HG03354 (cell line): ENCODE measurements around the gene RASGRP4.
"Not testable (repeated sequence)": the region's sequence is repeated elsewhere in the genome, so short reads cannot be mapped to it uniquely, and the experiment has no call there.

ENCODE experiments used
- ATAC-seq: cut with Tn5 transposase; IDR thresholded peaks from one replicate; pipeline ENCODE4 v1.9.1; 2021; ENCODE audit warnings: mild to moderate bottlenecking; ENCODE audit not compliant: unreplicated experiment, poor library complexity, severe bottlenecking

Gene RASGRP4

DNA sequence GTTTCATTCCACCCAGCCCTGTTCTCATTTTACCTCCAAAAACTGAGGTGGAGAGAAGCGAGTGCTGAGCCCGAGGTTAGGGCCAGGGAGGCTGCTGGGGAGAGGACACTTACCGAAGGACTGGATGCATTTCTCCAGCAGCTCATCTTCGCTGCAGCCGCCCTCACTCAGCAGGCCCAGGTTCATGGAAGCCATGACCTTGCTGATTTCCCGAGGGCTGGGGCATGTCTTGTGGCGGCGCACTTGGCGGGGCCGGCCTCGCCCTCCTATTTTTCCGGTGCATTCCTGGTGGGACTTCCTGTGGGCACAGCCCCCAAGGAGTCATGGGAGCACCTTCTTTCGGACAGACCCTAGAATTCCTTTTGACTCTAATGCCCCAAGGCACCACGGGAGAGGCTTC, 4.2 kb downstream of the RASGRP4 start:
- ATAC-seq = no peak

DNA sequence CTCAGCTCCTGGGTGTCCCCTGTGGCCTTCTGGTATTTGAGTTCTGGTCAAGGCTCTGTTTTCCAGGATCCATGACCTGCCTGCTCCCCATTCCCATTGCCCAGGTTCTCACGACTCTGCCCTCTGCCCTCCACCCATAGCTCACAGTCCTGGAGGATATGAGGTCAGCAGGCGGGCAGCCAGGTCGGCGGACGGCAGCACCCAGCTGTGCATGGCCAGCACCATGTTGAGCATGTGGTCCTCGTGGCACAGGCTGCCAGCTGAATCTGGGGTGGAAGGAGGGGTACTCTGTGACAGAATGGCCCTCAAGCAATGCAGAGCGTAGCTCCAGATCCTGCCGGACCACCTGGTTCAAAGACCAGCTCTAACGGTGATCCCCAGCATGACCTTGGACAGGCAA, 5.1 kb downstream of the RASGRP4 start:
- no peak for ATAC-seq

DNA sequence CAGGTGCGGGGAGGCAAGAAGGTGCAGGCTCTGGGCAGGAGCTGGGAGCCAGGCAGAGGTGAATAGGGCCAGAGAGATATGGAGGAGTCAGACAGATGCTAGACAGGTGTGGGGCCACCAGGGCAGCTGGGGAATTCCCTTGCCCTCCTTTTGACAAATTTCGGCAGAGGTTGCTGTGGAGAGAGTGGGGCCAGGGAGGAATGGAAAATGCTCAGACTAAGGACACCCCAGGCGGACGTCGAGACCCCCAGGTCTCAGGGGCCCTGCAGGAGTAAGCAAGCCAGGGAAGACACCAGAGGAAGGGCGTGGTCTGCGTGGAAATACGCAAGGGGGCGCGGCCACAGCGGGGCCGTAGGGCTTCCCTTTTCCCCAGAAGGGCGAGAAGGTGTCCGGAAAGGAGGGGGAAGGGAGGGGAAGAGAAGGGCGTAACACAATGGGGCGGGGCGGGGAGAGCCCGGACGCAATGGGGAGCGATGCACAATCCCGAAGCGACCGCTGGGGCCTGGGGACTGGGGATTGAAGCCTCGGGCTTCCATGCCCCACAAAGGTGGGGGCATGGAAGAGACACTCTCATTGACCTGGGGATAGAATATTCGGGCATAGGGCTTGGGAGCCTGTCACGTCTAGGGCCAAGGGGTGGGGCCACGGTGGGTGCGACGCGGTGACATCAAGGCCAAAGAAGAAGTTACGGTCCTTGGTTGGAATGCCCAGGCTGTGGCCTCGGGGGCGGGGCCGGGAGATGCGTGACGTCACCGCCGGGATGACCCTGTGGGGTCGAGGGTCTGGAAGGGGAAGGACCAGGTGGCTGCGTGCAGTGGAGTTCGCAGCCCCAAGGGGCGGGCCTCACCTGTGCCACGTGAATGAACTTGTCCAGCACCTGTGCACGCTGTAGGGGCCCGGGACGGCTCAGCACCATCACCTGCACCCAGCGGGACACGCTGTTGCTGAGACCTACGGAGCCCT, 8.2 kb downstream of the RASGRP4 start:
- ATAC-seq = no peak

DNA sequence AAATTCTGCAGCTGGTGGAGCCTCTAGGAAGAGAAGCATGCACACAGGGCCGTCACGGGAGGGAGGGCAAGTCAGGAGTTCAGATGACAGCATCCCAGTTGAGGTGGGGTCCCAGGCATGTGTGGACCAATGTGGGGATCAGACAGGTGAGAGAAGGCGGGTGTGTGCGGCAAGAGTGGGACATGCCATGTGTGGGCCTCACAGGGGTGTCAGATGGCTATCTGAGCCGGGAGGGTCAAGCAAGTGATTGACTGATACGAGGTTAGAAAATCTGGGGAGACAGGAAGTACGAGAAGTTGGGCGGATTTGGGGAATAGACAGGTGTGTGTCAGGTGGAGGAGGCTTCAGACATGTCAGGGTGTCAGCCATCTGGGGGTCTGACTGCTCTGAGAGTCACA, 8.9 kb downstream of the RASGRP4 start:
- ATAC-seq = no peak

DNA sequence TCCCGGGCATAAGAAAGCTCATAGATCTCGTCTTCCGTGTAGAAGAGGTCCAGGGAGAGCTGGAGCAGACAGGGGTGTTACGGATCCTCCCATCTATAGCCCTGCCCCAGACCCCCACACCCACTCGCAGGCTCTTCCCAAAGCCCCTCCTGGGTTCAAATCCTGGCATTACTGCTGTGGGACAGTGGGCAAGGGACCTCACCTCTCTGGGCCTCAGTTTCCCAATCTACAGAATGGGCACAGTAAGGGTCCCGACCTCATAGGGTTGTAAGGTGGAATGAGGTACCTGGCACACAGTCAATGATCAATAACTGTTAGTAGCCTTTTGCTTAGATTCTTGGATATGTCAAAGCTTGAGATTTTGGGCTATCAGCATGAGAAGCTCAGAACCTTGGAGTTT, 12.6 kb downstream of the RASGRP4 start:
- ATAC-seq = no peak

DNA sequence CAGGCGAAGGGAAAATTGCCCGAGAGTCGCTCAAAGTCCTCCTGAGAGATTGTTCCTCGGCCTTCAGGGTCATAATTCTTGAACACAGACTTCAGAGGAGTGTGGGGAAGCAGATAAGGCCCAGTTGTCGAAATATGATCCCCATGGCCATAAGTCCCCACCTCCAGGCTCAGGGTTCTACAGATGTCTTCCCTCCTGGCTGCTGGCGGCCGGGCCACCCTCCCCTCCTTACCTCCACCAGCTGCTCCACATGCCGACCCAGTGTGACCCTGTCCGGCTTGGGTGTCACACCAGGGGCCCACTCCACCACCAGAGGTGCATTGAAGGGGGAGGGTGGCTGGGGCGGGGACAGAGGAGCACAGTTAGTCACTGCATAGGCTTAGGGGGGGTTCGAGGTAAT, 13.1 kb downstream of the RASGRP4 start:
- no peak for ATAC-seq

DNA sequence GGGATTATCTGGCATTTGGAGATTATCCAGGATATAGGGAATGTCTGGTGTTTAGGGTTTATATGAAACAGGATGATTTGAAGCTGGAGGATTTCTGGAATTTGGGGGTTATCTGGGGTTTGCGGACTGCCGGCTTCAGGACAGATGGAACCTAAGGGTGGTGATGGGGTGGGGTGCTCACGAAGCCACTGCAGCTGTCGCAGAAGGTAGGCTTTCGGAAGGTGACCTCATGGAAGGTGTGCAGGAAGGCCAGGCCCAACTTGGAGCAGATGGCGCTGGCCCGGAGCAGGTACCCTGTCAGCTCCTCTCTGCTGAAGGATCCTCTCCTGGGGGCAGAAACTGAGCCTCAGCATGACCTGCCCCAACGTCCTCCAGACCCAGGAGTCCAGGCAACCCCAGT, 13.5 kb downstream of the RASGRP4 start:
- no peak for ATAC-seq

DNA sequence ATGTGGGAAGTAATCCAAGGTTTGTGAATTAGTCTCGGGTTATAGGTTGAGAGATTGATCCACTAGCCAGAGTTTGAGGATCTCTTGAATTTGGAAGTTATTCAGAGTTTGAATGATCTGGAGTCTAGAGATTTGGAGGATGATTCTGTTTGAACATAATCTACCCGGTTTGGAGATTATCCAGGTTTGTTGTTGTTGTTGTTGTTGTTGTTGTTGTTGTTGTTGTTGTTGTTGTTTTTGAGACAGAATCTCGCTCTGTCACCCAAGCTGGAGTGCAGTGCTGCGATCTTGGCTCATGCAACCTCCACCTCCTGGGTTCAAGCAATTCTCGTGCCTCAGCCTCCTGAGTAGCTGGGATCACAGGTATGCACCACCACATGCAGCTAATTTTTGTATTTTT, 14.1 kb downstream of the RASGRP4 start:
- not testable (repeated sequence) for ATAC-seq

DNA sequence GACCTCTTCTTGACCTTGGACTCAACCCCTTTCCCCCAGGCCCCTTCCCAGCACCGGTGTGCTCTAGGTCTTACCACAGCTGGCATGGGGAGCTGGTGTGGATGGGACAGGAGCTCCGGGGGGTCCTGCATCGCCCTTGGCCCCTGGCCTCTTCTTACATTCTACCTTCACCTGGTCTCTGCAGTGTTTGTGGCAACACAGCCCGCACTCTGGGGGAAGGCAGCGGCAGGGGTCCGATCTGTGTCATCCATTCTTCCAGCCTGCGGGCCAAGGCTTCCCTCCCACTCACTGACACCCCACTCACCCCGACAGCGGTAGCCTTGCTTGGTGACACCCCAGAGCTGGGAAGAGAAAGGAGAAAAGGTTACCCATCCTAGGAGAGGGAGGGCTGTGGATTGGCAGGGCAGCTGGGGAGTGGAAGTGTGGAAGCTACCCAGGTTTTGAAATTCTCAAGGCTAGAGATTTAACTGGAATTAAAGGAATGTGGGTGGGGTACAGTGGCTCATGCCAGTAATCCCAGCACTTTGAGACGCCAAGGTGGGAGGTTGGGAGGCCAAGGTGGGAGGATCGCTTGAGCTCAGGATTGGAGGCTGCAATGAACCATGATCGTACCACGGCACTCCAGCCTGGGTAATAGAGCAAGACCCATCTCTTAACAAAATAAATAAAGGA, 14.8 kb downstream of the RASGRP4 start:
- no peak for ATAC-seq

DNA sequence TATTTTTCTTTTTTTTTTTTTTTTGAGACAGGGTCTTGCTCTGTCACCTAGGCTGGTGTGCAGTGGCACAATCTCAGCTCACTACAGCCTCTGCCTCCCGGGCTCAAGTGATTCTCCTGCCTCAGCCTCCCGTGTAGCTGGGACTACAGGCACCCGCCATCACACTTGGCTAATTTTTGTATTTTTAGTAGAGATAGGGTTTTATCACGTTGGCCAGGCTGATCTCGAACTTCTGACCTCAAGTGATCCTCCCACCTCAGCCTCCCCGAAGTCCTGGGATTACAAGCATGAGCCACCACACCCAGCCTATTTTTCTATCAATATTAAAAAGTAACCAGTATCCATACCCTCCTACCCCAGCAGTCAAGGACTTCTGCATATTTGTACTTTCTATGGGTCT, 15.6 kb downstream of the RASGRP4 start:
- not testable (repeated sequence) for ATAC-seq

DNA sequence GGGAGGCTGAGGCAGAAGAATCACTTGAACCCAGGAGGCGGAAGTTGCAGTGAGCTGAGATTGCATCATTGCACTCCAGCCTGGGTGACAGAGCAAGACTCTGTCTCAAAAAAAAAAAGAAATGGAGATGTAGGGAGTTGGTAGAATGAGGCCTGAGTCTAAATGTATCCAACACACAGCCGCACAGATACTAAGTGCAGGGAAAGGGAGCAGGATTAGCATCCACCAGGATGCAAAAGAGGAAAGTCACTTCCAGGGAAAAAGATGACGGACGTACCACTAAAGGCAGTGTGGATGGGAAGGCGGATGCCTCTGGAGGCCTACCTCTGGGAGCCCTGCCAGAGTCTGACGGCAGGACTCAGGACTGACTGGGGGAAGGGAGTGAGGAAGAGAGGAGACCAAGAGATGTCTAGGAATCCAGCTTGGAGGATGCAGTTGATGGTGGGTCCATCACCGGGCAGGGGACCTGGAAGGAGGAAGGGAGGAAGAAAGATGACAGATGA, 16.3 kb downstream of the RASGRP4 start:
- ATAC-seq = no peak

DNA sequence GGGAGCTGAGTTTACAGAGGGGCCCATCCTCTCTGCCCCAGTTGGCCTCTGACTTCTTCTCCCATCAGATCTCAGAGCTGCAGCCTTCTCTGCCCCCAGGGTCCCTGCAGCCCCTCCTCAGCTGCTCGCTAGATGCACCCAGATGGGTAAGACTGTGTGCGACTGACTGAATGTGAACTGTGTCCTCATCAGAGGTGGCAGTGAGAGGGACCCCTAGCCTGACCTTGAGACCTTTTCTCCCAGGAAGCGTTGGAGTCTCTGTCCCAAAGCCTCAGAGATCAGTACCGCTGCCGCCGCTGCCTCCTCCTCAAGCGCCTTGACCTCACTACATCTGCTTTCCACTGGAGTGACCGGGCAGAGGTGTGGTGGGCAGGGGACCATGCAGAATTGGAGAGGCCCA, 20.7 kb downstream of the RASGRP4 start:
- ATAC-seq = no peak

DNA sequence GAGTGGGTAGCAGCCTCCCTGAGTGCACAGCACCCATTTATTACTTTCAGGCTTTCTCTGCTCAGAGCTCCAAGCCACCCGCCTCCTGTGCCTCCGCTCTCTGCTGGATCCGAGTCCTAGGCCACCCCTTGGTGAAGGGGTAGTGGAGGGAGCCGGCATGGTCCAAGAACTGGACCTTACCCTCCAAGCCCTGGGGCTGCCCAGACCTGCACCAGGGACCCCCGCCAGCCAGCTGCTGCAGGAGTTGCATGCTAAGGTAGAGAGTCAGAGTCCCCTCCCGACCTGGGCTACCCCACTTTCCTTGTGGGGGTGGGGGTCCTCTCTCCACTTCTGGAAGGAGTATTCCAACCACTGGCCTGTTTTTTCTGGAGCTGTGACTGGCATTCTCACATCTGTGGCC, 21.2 kb downstream of the RASGRP4 start:
- ATAC-seq = no peak

DNA sequence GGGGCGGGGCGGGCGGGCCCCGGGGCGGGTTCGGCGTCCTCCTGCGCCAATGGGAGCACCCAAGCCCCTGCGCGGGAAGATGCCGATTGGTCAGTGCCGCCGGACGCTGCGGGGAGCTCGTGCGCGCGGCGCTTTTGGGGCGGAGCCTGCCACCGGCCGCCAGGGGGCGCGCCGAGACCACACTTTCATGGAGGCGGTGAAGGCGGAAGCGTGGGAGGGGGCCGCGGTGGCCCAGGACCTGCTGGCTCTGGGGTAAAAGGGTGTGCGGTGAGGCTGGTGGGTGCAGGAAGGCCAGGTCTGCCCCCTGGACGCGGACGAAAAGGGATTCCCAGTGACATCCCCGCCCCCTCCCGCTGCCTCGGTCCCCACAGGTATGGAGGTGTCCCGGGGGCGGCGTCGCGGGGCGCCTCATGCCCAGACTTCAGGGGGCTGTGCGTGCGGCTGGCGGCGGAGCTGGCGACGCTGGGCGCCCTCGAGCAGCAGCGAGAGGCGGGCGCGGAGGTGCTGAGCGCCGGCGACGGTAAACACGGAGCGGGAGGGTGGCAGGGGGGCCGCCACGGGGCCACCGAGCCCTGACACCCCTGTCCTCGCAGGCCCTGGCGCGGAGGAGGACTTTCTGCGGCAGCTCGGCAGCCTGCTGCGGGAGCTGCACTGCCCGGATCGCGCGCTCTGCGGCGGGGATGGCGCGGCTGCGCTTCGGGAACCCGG, 22.9 kb downstream of the RASGRP4 start, which contains the start of gene FAM98C:
Gene FAM98C, plus strand, starts transcription at position 127 of the 708 bp plus-strand sequence. Its CDS starts 61 bp downstream, at position 188.
- peak; percentile 90 for ATAC-seq

DNA sequence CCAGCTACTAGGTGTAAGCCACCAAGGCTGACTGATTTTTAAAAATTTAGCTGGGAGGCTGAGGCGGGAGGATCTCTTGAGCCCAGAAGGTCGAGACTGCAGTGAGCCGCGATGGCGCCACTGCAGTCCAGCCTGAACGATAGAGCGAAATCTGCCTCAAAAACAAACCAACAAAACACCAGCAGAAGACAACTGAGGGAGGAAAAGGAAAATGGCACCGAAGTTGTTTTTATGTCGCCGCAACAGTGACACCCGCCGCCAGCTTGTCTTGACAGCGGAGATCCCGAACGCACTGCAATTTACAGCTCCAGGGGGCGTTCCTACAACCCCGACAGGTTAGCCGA, 23.4 kb downstream of the RASGRP4 start:
- peak; percentile 13 for ATAC-seq

DNA sequence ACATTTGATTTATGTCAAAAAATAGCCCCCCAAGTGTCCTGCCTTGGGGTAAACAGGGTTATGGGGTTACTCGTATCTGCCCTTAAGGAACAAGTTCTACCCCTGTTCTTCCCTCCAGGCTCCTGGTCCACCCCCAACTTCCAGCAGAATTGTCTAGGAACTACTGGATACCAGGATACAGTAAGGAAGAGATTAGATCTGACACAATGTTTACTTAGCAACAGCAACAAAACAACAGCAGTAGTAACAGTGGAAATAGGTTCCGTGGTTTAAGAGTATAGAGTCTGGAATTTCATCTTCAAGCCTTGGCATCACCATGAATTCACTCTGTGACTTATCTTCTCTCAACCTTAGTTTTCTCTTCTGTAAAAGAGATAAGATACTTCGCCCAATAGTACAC, 24.9 kb downstream of the RASGRP4 start:
- ATAC-seq = no peak

DNA sequence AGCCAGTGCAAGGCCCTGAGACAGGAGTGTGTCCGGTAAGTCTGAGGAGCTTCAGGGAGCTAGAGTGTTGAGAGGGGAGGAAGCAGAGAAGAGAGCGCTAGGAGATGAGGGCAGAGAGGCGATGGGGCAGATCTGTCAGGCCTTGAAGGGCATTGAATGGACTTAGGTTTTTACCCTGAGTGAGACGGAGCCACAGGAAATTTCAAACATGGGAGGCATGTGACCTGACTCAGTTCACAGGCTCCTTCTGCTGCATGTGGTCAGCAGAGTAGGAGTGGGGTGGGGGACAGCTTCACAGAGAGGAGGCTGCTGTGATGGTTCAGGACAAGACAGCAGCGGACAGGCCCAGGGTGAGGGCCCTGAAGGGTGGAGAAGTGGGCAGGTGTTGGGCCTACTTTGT, 25.7 kb downstream of the RASGRP4 start:
- ATAC-seq = no peak

DNA sequence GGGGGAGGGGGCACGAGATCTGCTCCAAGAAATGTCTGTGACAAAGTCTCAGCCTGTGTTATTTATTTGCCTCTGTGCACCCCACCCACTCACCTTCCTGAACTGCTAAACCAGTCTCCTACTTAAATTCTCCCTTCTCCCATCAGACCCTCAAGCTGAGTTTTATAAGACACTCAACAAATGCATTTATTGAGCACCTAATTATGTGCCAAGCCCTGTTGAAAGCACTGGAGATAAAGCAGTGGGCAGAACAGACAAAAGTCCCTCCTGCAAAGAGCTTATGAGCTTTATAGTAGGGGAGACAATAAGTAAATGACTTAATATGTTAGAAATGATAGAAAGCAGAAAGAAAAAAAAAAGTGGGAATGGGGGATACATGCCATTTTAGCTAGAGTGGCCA, 26.5 kb downstream of the RASGRP4 start:
- ATAC-seq = no peak

DNA sequence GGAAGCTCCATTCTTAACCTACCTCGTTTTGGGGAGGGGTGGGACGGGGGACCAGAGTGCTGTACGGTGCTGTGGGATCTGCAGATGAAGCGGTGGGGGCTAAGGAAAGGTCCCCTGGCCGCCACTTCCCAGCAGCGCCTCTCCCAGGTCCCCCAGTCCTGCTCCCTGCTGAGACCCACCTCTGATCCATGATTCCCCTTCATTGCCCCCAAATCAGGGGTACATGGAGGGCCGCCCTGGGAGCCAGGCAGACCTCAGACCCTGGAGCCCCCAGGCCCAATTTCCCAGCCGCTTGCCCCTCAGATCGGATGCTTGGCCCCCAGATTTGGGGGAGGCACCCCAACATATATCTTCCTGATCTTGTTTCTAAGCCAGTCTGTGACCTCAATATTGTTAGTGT, 26.9 kb downstream of the RASGRP4 start:
- ATAC-seq = no peak

DNA sequence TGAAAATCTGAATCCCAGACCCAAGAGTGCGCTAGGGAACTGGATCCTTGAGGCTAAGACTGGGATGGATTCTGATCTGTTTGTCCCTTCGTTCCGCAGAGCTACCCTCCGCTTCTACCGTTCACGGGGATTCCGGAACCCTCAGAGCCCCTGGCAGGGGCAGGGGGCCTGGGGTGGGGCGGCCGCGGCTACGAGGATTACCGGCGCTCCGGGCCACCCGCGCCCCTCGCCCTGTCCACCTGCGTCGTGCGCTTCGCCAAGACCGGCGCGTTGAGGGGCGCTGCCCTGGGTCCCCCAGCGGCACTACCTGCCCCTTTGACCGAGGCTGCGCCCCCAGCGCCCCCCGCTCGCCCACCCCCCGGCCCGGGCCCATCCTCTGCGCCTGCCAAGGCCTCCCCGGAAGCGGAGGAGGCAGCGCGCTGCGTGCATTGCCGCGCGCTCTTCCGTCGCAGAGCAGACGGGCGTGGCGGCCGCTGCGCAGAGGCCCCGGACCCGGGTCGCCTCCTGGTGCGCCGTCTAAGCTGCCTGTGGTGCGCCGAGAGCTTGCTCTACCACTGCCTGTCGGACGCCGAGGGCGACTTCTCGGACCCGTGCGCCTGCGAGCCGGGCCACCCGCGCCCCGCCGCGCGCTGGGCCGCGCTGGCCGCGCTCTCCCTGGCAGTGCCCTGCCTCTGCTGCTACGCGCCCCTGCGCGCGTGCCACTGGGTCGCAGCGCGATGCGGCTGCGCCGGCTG, 30.5 kb downstream of the RASGRP4 start:
- no peak for ATAC-seq
